Neural progenitor cell (in vitro differentiated cells): Measurements from ENCODE around the gene YIPF6. TPM values are rescaled to one million over a fixed set of nuclear protein-coding genes. Genes with fewer than 3 reads are reported as not detected.
A peak's percentile ranks its signal among the peaks of the same experiment; 100 is the strongest.
"Not testable (repeated sequence)": the region's sequence is repeated elsewhere in the genome, so short reads cannot be mapped to it uniquely, and the experiment has no call there.

Source experiments
- DNase-seq: peaks from one replicate; pipeline ENCODE4 v3.0.0-alpha.2; 2016; ENCODE audit warnings: low spot score
- H2AFZ ChIP-seq: fragments of 200-600 bp; sonication (generic); replicated peaks from 2 replicates; pipeline ENCODE4 v1.6.1; 2016; ENCODE audit warnings: antibody characterized with exemption
- H3F3A ChIP-seq: fragments of 200-600 bp; sonication (generic); 2 replicates; pipeline ENCODE4 v1.6.1; 2016; ENCODE audit warnings: antibody characterized with exemption, low read depth
- H3K27ac ChIP-seq: fragments of 200-600 bp; sonication (generic); 2 replicates; pipeline ENCODE4 v1.5.1; 2016; ENCODE audit warnings: mild to moderate bottlenecking
- H3K27me3 ChIP-seq: fragments of 200-600 bp; sonication (generic); 2 replicates; pipeline ENCODE4 v1.6.1; 2016; ENCODE audit warnings: mild to moderate bottlenecking, moderate library complexity
- H3K36me3 ChIP-seq: fragments of 200-600 bp; sonication (generic); 2 replicates; pipeline ENCODE4 v1.5.1; 2016
- H3K4me1 ChIP-seq: fragments of 200-600 bp; sonication (generic); 2 replicates; pipeline ENCODE4 v1.6.1; 2016; ENCODE audit warnings: mixed run types
- H3K4me2 ChIP-seq: fragments of 200-600 bp; sonication (generic); 2 replicates; pipeline ENCODE4 v1.6.1; 2016
- H3K4me3 ChIP-seq: fragments of 200-600 bp; sonication (generic); 2 replicates; pipeline ENCODE4 v1.5.1; 2016
- H3K79me2 ChIP-seq: fragments of 200-600 bp; sonication (generic); 2 replicates; pipeline ENCODE4 v1.6.1; 2016; ENCODE audit warnings: low read depth
- H3K9ac ChIP-seq: fragments of 200-600 bp; sonication (generic); 2 replicates; pipeline ENCODE4 v1.6.1; 2016
- H3K9me3 ChIP-seq: fragments of 200-600 bp; sonication (generic); 2 replicates; pipeline ENCODE4 v1.5.1; 2016; ENCODE audit warnings: low read depth
- H4K20me1 ChIP-seq: fragments of 200-600 bp; sonication (generic); 2 replicates; pipeline ENCODE4 v1.6.1; 2016; ENCODE audit warnings: low read depth
- H3K27ac Mint-ChIP-seq: 3 replicates; pipeline ENCODE4 v1.8.0; 2021; ENCODE audit warnings: mixed read lengths
- H3K27me3 Mint-ChIP-seq: 2 replicates; pipeline ENCODE4 v1.8.0; 2022; ENCODE audit warnings: low read depth, mild to moderate bottlenecking, inconsistent platforms, moderate library complexity, mixed read lengths; ENCODE audit not compliant: insufficient read depth
- H3K36me3 Mint-ChIP-seq: 3 replicates; pipeline ENCODE4 v1.8.0; 2021; ENCODE audit warnings: mixed read lengths
- H3K4me1 Mint-ChIP-seq: 3 replicates; pipeline ENCODE4 v1.8.0; 2021; ENCODE audit warnings: mixed read lengths
- H3K4me3 Mint-ChIP-seq: 3 replicates; pipeline ENCODE4 v1.8.0; 2021; ENCODE audit warnings: mild to moderate bottlenecking, moderate library complexity, mixed read lengths
- H3K9me3 Mint-ChIP-seq: 3 replicates; pipeline ENCODE4 v1.8.0; 2020; ENCODE audit warnings: mixed read lengths
- CTCF ChIP-seq: fragments of 200-600 bp; sonication (generic); IDR thresholded peaks from 2 replicates; pipeline ENCODE4 v1.5.1; 2017; ENCODE audit warnings: antibody characterized with exemption, mild to moderate bottlenecking
- EZH2 ChIP-seq: fragments of 200-600 bp; sonication (generic); IDR thresholded peaks from 2 replicates; pipeline ENCODE4 v1.6.1; 2017; ENCODE audit warnings: antibody characterized with exemption, mild to moderate bottlenecking, moderate library complexity
- EZH2phosphoT487 ChIP-seq: fragments of 200-600 bp; sonication (generic); IDR thresholded peaks from 2 replicates; pipeline ENCODE4 v1.6.1; 2017; ENCODE audit warnings: antibody characterized with exemption
- total RNA-seq: library from RNA; depleted of rRNA; stranded (reverse); fragments of >200 nt; gene quantifications from 2 replicates; pipeline ENCODE4 v1.2.3, GENCODE V29; 2015; ENCODE audit warnings: low replicate concordance

The YIPF6 gene
- total RNA-seq, 1 donor from 2014 or later = 42.3 TPM

GRCh38 chrX:68508799-68509198 is 9.9 kb downstream of the YIPF6 start:
- Histone ChIP-seq H3K27ac (no peak overlapping the region), H3K9ac (no peak overlapping the region), H3K4me1 (no peaks in the 10 kb centered on the region), H3K27me3 (no peaks in the 10 kb centered on the region), H3K79me2 (peaks cover 46% of the 10 kb centered on the region), H2AFZ (no peak overlapping the region), H3F3A (no peaks in the 10 kb centered on the region), H3K4me3 (no peak overlapping the region), H3K4me2 (no peak overlapping the region), H3K9me3 (no peaks in the 10 kb centered on the region), H3K36me3 (peaks cover 12% of the 10 kb centered on the region), H4K20me1 (peaks cover 29% of the 10 kb centered on the region)
- Mint-ChIP-seq H3K4me1 (no peaks in the 10 kb centered on the region), H3K9me3 (no peaks in the 10 kb centered on the region), H3K36me3 (no peaks in the 10 kb centered on the region), H3K4me3 (no peak overlapping the region), H3K27ac (no peak overlapping the region), H3K27me3 (no peaks in the 10 kb centered on the region)
- no peak for TF ChIP-seq EZH2
- TF ChIP-seq EZH2phosphoT487 = no peak
- TF ChIP-seq CTCF = no peak
- DNase-seq = peak; percentile 18

GRCh38 chrX:68511255-68511654 is 12.4 kb downstream of the YIPF6 start:
- no peaks in the 10 kb centered on the region for H3K9me3 ChIP-seq
- H3F3A ChIP-seq = no peaks in the 10 kb centered on the region
- H3K27me3 Mint-ChIP-seq = no peaks in the 10 kb centered on the region
- H3K27me3 ChIP-seq = no peaks in the 10 kb centered on the region
- H3K27ac Mint-ChIP-seq = no peak overlapping the region
- peaks cover 35% of the 10 kb centered on the region for H3K79me2 ChIP-seq
- no peaks in the 10 kb centered on the region for H3K9me3 Mint-ChIP-seq
- TF ChIP-seq CTCF (peak; percentile 73), EZH2 (no peak)
- peaks cover 2% of the 10 kb centered on the region for H3K36me3 Mint-ChIP-seq
- H3K9ac ChIP-seq = no peak overlapping the region
- no peaks in the 10 kb centered on the region for H3K4me1 Mint-ChIP-seq
- H3K4me3 Mint-ChIP-seq = no peak overlapping the region
- H3K4me3 ChIP-seq = no peak overlapping the region
- peaks cover 23% of the 10 kb centered on the region for H4K20me1 ChIP-seq
- no peak overlapping the region for H3K4me2 ChIP-seq
- peak; percentile 59 for DNase-seq
- H3K36me3 ChIP-seq = peaks cover 12% of the 10 kb centered on the region
- H3K4me1 ChIP-seq = no peaks in the 10 kb centered on the region
- no peak overlapping the region for H3K27ac ChIP-seq
- no peak overlapping the region for H2AFZ ChIP-seq

GRCh38 chrX:68524680-68525079 is 25.8 kb downstream of the YIPF6 start:
- not testable (repeated sequence) for H3K27me3 Mint-ChIP-seq, H3K4me3 ChIP-seq, H2AFZ ChIP-seq, H3K79me2 ChIP-seq, DNase-seq, H3K4me3 Mint-ChIP-seq, H3K9me3 ChIP-seq, H3K36me3 ChIP-seq, H3K4me1 Mint-ChIP-seq, H3K27ac ChIP-seq, H3F3A ChIP-seq, H3K4me1 ChIP-seq, H4K20me1 ChIP-seq, H3K27ac Mint-ChIP-seq, H3K9ac ChIP-seq, H3K27me3 ChIP-seq, H3K4me2 ChIP-seq
- Mint-ChIP-seq H3K36me3 (peaks cover 46% of the 10 kb centered on the region), H3K9me3 (peaks cover 20% of the 10 kb centered on the region)

- H3K27ac Mint-ChIP-seq = no peak overlapping the region
- no peaks in the 10 kb centered on the region for H3K79me2 ChIP-seq
Measured at GRCh38 chrX:68532831-68533533, 34.1 kb downstream of the YIPF6 start.

More at GRCh38 chrX:68532831-68533533, 34.1 kb downstream of the YIPF6 start:
- no peaks in the 10 kb centered on the region for H3K4me1 Mint-ChIP-seq
- H3K27ac ChIP-seq = no peak overlapping the region
- H3K4me3 ChIP-seq = no peak overlapping the region
- peaks cover 13% of the 10 kb centered on the region for H3F3A ChIP-seq
- peaks cover 14% of the 10 kb centered on the region for H3K4me1 ChIP-seq
- H3K36me3 Mint-ChIP-seq = peaks cover 8% of the 10 kb centered on the region
- H3K27me3 Mint-ChIP-seq = no peaks in the 10 kb centered on the region
- DNase-seq = no peak
- H3K9ac ChIP-seq = no peak overlapping the region
- peaks cover 2% of the 10 kb centered on the region for H3K9me3 Mint-ChIP-seq
- TF ChIP-seq EZH2 (no peak), EZH2phosphoT487 (no peak), CTCF (no peak)
- H4K20me1 ChIP-seq = no peaks in the 10 kb centered on the region
- H3K4me3 Mint-ChIP-seq = no peak overlapping the region
- H3K36me3 ChIP-seq = no peaks in the 10 kb centered on the region
- no peak overlapping the region for H2AFZ ChIP-seq
- H3K9me3 ChIP-seq = peaks cover under 1% of the 10 kb centered on the region
- H3K27me3 ChIP-seq = no peaks in the 10 kb centered on the region
- H3K4me2 ChIP-seq = no peak overlapping the region
